PFSK-1 (cell line): ENCODE results near the gene CAMLG.

Source experiments
- FOXP2 ChIP-seq: optimal IDR thresholded peaks from 2 replicates; pipeline ENCODE3; 2011; ENCODE audit warnings: borderline replicate concordance, control low read depth, inconsistent platforms; ENCODE audit not compliant: insufficient read depth; ENCODE audit errors: extremely low read length, extremely low read depth
- POLR2AphosphoS5 ChIP-seq: IDR thresholded peaks from 2 replicates; pipeline ENCODE4 v1.6.1; 2012; ENCODE audit warnings: low read depth, mild to moderate bottlenecking, control low read depth, low read length, moderate library complexity
- REST ChIP-seq, 2 experiments: IDR thresholded peaks; 2 replicates each; pipeline versions ENCODE4 v1.6.1 to v1.8.0; 2011 to 2012; ENCODE audit warnings: low read depth in 2 of 2, low read length in 2 of 2, control low read depth in 1 of 2, inconsistent platforms in 1 of 2, mild to moderate bottlenecking in 1 of 2, moderate library complexity in 1 of 2; ENCODE audit not compliant: insufficient read depth in 1 of 2
- SIN3A ChIP-seq: IDR thresholded peaks from 2 replicates; pipeline ENCODE4 v1.6.1; 2012; ENCODE audit warnings: mild to moderate bottlenecking, low read length, moderate library complexity, borderline replicate concordance; ENCODE audit not compliant: insufficient read depth
- TAF1 ChIP-seq: IDR thresholded peaks from 2 replicates; pipeline ENCODE4 v1.6.1; 2012; ENCODE audit warnings: low read length, control low read depth, borderline replicate concordance; ENCODE audit not compliant: insufficient read depth

CAMLG gene

DNA sequence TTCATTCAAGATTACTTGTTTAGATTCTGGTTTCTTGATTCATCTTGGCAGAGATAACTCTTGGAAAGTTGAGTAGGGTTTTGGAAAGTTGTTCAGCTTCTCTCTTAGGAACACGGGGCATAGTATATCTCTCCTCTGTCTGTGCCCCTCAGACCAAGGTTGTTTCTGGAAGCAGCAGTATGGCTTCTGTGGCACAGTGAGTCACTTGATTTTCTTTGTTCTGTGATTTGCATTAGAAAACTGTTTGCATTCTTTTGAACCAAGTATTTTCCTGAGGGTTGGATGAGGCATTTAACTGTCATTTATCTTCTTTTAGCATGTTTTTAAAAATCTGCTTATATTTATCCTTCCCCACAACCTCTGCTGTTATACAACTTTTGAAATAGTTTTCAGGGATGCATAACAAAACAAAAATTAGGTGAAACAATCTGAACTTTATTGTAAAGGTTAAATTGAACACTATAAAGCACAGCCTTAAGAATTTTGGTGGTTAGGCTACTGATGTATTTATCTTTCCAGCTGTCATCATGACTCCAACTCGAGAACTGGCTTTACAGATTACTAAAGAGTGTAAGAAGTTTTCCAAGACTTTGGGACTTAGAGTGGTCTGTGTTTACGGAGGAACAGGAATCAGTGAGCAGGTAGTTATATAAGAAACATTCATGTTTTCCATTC, 46.7 kb downstream of the CAMLG start:
- no peak for TF ChIP-seq FOXP2
- TF ChIP-seq POLR2AphosphoS5 = no peak

GRCh38 chr5:134787692-134788091, 49.3 kb downstream of the CAMLG start:
- no peak for TF ChIP-seq REST (IDR thresholded peaks at IDR 0.05; ENCODE audit: insufficient read depth in 1 of 2, low read depth in 2 of 2, low read length in 2 of 2)

- no peak for TF ChIP-seq SIN3A
- TF ChIP-seq FOXP2 = no peak
- no peak for TF ChIP-seq TAF1
- TF ChIP-seq POLR2AphosphoS5 = no peak
- no peak for TF ChIP-seq REST (IDR thresholded peaks at IDR 0.05; ENCODE audit: insufficient read depth in 1 of 2, low read depth in 2 of 2, low read length in 2 of 2)
Observed at GRCh38 chr5:134791580-134791979, 53.2 kb downstream of the CAMLG start.

- no peak for TF ChIP-seq POLR2AphosphoS5
- no peak for TF ChIP-seq REST (IDR thresholded peaks at IDR 0.05; ENCODE audit: insufficient read depth in 1 of 2, low read depth in 2 of 2, low read length in 2 of 2)
- TF ChIP-seq FOXP2 = no peak
Observed at GRCh38 chr5:134792286-134792685, 53.9 kb downstream of the CAMLG start.

- TF ChIP-seq POLR2AphosphoS5 = no peak
- no peak for TF ChIP-seq TAF1
- no peak for TF ChIP-seq FOXP2
Observed at GRCh38 chr5:134793111-134793510, 54.8 kb downstream of the CAMLG start.

DNA sequence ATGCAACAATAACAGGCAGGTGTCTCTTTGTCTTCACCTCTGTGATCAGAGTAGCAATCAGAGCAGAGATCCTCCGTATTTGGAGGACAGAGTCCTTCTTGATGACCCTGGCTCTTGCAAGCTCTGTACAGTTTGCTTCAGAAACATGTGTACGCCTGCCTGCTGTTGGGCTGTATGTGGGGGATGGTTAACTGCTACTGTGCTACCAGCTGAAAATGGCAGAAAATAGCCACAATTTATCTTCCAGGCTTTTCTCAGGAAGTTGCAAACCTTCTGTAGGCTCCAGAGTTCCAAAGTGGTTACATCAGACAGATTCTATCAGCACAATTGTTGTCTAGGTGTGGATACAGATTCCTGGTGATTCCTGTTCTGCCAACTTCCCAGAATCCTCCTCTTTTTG, 55.7 kb downstream of the CAMLG start:
- no peak for TF ChIP-seq SIN3A

GRCh38 chr5:134794819-134795218, 56.5 kb downstream of the CAMLG start:
- TF ChIP-seq TAF1 = no peak
- TF ChIP-seq SIN3A = no peak
- no peak for TF ChIP-seq FOXP2
- TF ChIP-seq REST (IDR thresholded peaks at IDR 0.05; ENCODE audit: insufficient read depth in 1 of 2, low read depth in 2 of 2, low read length in 2 of 2) = no peak
- no peak for TF ChIP-seq POLR2AphosphoS5
